Esophagus squamous epithelium (tissue), 5 donors: ENCODE measurements around the gene SORCS1. TPM values are rescaled to one million over a fixed set of nuclear protein-coding genes. Genes with fewer than 3 reads are reported as not detected.

Experiments
- DNase-seq: peaks from one replicate; lab custom pipeline; 2025; lab: John Stamatoyannopoulos, UW
- H3K27ac ChIP-seq, 4 donors: fragments of 200-600 bp; sonication (generic); one replicate each; pipeline ENCODE4 v1.5.1; 2016 to 2019; ENCODE audit warnings: mild to moderate bottlenecking in 1 of 4
- H3K27me3 ChIP-seq, 4 donors: fragments of 200-600 bp; sonication (generic); 1 replicate in 3 of 4; 2 replicates in 1 of 4; pipeline versions ENCODE4 v1.5.1 to v1.6.0; 2017 to 2021; ENCODE audit warnings: antibody characterized with exemption in 1 of 4
- H3K36me3 ChIP-seq, 3 donors: fragments of 200-600 bp; sonication (generic); one replicate each; pipeline ENCODE4 v1.5.1; 2016 to 2019
- H3K4me1 ChIP-seq, 3 donors: fragments of 200-600 bp; sonication (generic); one replicate each; pipeline ENCODE4 v1.5.1; 2017 to 2019
- H3K4me3 ChIP-seq, 4 donors: fragments of 200-600 bp; sonication (generic); 1 replicate in 3 of 4; 2 replicates in 1 of 4; pipeline ENCODE4 v1.5.1; 2016 to 2019; ENCODE audit warnings: mild to moderate bottlenecking in 2 of 4, moderate library complexity in 1 of 4
- H3K9me3 ChIP-seq, 3 donors: fragments of 200-600 bp; sonication (generic); one replicate each; pipeline ENCODE4 v1.5.1; 2016 to 2019
- POLR2A ChIP-seq, 4 donors: fragments of 450-650 bp; IDR thresholded peaks; one replicate each; pipeline ENCODE4 v1.6.1; 2017; ENCODE audit warnings: antibody characterized with exemption in 4 of 4, mild to moderate bottlenecking in 4 of 4, moderate library complexity in 3 of 4
- WGBS, 2 donors: methylation state at CpG; one replicate each; pipeline ENCODE4 v1.1.5; 2018; 5-methylcytosine and 5-hydroxymethylcytosine counted together
- intact Hi-C: fragments of 100-400 bp; cut with DNase I; formaldehyde crosslinking; loops from one replicate; pipeline ENCODE4 v1.15.0; 2022
- total RNA-seq, 4 donors: library from RNA; depleted of rRNA; stranded (reverse); fragments of >200 nt; gene quantifications; one replicate each; pipeline ENCODE4 v1.1.0, GENCODE V29; 2016
- TF ChIP-seq, protein P1 (sequence below), 6 experiments: fragments of 450-650 bp in 4 of 6; fragments of 200-600 bp in 2 of 6; sonication (generic) in 2 of 6; IDR thresholded peaks; one replicate each; pipeline ENCODE4 v1.5.1; 2016 to 2019; ENCODE audit warnings: antibody characterized with exemption in 6 of 6, mild to moderate bottlenecking in 4 of 6, moderate library complexity in 4 of 6
- donor health status: DM: yes; HTN: yes; CAD: no.

SORCS1 gene
- total RNA-seq, 4 donors from 2014 or later = 0.88 to 4.8 (median 1.4) TPM; not detected in 1

DNA sequence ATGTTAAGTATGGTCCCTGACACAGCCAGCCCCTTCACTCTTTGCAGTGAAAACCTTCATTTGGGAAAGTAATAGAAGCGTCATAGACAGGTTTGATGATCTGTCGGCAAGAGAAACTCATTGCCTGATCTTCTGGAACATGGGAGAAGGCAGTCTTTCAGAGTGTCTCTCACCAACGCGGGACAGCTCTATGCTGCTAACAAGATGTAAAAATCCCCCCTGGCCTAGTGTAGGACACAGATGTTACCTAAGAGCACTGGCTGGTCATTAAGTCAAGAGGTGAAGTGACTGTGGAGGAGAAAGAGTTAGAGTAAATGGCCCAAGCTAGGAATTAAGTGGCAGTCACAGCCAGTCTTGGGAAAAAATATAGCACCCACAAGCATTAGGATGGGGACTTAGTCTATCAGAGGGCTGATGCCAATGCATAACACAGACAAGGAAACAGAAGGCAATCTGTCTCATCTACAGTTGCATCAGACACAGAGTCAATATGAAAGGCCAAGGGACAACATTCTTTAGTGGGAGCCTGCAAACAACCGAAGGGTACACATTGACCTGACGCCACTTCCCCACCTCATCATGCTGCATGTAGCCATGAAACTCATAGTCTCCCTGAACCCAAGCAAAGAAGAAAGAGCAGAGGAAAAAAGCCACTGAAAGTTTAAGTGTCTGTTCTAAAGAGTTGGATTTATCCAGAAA, 69.5 kb downstream of the SORCS1 start:
- Histone ChIP-seq H3K9me3 (no peaks in the 10 kb centered on the region), H3K4me1 (no peaks in the 10 kb centered on the region), H3K27ac (no peak overlapping the region), H3K27me3 (no peaks in the 10 kb centered on the region), H3K4me3 (no peak overlapping the region), H3K36me3 (no peaks in the 10 kb centered on the region)
- DNase-seq = no peak
- intact Hi-C loops = no loop called here
- TF ChIP-seq, protein P1, sequence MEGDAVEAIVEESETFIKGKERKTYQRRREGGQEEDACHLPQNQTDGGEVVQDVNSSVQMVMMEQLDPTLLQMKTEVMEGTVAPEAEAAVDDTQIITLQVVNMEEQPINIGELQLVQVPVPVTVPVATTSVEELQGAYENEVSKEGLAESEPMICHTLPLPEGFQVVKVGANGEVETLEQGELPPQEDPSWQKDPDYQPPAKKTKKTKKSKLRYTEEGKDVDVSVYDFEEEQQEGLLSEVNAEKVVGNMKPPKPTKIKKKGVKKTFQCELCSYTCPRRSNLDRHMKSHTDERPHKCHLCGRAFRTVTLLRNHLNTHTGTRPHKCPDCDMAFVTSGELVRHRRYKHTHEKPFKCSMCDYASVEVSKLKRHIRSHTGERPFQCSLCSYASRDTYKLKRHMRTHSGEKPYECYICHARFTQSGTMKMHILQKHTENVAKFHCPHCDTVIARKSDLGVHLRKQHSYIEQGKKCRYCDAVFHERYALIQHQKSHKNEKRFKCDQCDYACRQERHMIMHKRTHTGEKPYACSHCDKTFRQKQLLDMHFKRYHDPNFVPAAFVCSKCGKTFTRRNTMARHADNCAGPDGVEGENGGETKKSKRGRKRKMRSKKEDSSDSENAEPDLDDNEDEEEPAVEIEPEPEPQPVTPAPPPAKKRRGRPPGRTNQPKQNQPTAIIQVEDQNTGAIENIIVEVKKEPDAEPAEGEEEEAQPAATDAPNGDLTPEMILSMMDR (IDR thresholded peaks at IDR 0.05) = no peak
- no peak for TF ChIP-seq POLR2A (IDR thresholded peaks at IDR 0.05)
- 81 to 96% methylated on average over 6 of the region's 6 CpGs for WGBS, 2 donors

DNA sequence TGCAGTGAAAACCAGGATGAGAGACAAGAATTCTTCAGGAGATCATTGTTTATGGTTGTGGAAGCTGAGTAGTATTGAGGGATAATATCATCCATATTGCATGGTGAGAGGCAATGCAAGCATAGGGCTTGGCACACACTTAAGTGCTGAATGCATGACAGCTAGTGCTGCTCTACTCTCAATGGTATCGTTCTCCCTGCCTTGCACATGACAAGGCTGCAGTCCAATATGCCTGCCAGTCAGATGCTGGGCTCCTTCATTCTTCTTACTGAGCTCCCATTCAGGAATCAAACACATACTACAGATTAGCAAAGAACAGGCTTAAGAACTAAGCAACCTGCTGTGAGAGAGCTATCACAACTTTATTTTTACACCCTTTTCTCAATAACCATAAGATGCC, 72.2 kb downstream of the SORCS1 start:
- Histone ChIP-seq H3K4me1 (no peaks in the 10 kb centered on the region), H3K4me3 (no peak overlapping the region), H3K9me3 (no peaks in the 10 kb centered on the region), H3K27ac (no peak overlapping the region), H3K36me3 (no peaks in the 10 kb centered on the region), H3K27me3 (no peaks in the 10 kb centered on the region)
- no peak for DNase-seq
- intact Hi-C loops = no loop called here
- no peak for TF ChIP-seq POLR2A (IDR thresholded peaks at IDR 0.05)
- TF ChIP-seq, protein P1 (IDR thresholded peaks at IDR 0.05) = no peak
- WGBS, 2 donors = 30 to 43% methylated on average over 1 of the region's 1 CpG

- intact Hi-C loops = no loop called here
- no peak for TF ChIP-seq POLR2A (IDR thresholded peaks at IDR 0.05)
- TF ChIP-seq, protein P1 (IDR thresholded peaks at IDR 0.05) = no peak
- no peaks in the 10 kb centered on the region for H3K36me3 ChIP-seq
- H3K9me3 ChIP-seq = no peaks in the 10 kb centered on the region
- no peak overlapping the region for H3K4me3 ChIP-seq
- no peak overlapping the region for H3K27ac ChIP-seq
- DNase-seq = no peak
- no peaks in the 10 kb centered on the region for H3K4me1 ChIP-seq
- no peaks in the 10 kb centered on the region for H3K27me3 ChIP-seq
- WGBS, 2 donors = 50 to 64% methylated on average over 2 of the region's 2 CpGs
These were observed 73.4 kb downstream of the SORCS1 start for GRCh38 chr10:107091126-107091525.

GRCh38 chr10:107085665-107086525, 78.6 kb downstream of the SORCS1 start:
- Histone ChIP-seq H3K36me3 (no peaks in the 10 kb centered on the region), H3K27ac (no peak overlapping the region), H3K4me1 (no peaks in the 10 kb centered on the region), H3K9me3 (no peaks in the 10 kb centered on the region), H3K27me3 (no peaks in the 10 kb centered on the region), H3K4me3 (no peak overlapping the region)
- no peak for TF ChIP-seq POLR2A (IDR thresholded peaks at IDR 0.05)
- TF ChIP-seq, protein P1 (IDR thresholded peaks at IDR 0.05) = no peak
- DNase-seq = no peak
- WGBS, 2 donors = 57 to 65% methylated on average over 6 of the region's 6 CpGs
- intact Hi-C loops = no loop called here
